Stimulated activated naive CD4-positive, alpha-beta T cell treated with Interleukin-2 at 50 U/mL for 16 hours (primary cell): Measurements from ENCODE around the gene SRGN.
"Not testable (repeated sequence)": the region's sequence is repeated elsewhere in the genome, so short reads cannot be mapped to it uniquely, and the experiment has no call there.

ENCODE experiments used
- DNase-seq: peaks from one replicate; lab custom pipeline; 2025; lab: John Stamatoyannopoulos, UW

SRGN gene

GRCh38 chr10:69141304-69141703 is 53.4 kb downstream of the SRGN start:
- no peak for DNase-seq

GRCh38 chr10:69142074-69142473 is 54.2 kb downstream of the SRGN start:
- DNase-seq, result not testable (repeated sequence)

GRCh38 chr10:69142983-69143382 is 55.1 kb downstream of the SRGN start:
- DNase-seq, result no peak

GRCh38 chr10:69145329-69145728 is 57.4 kb downstream of the SRGN start:
- no peak for DNase-seq

GRCh38 chr10:69145864-69146263 is 58.0 kb downstream of the SRGN start:
- DNase-seq, result no peak

GRCh38 chr10:69146759-69147158 is 58.9 kb downstream of the SRGN start:
- no peak for DNase-seq

- DNase-seq, result no peak
These were observed 64.1 kb downstream of the SRGN start for GRCh38 chr10:69151984-69152383.

- no peak for DNase-seq
These were observed 65.3 kb downstream of the SRGN start for GRCh38 chr10:69153227-69153626.
